Keratinocyte (primary cell): ENCODE measurements around the gene FRMD3.

ENCODE experiments used
- CTCF ChIP-seq, 3 experiments: IDR thresholded peaks in 1 of 3; conservative IDR thresholded peaks in 1 of 3; optimal IDR thresholded peaks in 1 of 3; 2 replicates in 2 of 3; 3 replicates in 1 of 3; pipeline versions ENCODE3 to v1.5.1; 2011; ENCODE audit warnings: low read length in 3 of 3, mild to moderate bottlenecking in 3 of 3, moderate library complexity in 2 of 3, control low read depth in 1 of 3, inconsistent platforms in 1 of 3; ENCODE audit not compliant: insufficient read depth in 2 of 3; ENCODE audit errors: extremely low read depth in 1 of 3
- EZH2 ChIP-seq: IDR thresholded peaks from one replicate; pipeline ENCODE4 v1.6.1; 2012; ENCODE audit warnings: inconsistent platforms, mild to moderate bottlenecking, low read length, moderate library complexity

GRCh38 chr9:83511051-83511450 is 27.1 kb downstream of the FRMD3 start:
- TF ChIP-seq CTCF (optimal IDR thresholded peaks at IDR 0.05 in 1 of 3, IDR thresholded peaks at IDR 0.05 in 1 of 3, conservative IDR thresholded peaks at IDR 0.05 in 1 of 3; ENCODE audit: extremely low read depth in 1 of 3, insufficient read depth in 2 of 3, low read length in 3 of 3) (no peak), EZH2 (no peak)
